ENCODE results near the gene ZCCHC3.
A peak's percentile ranks its signal among the peaks of the same experiment; 100 is the strongest.

Gene ZCCHC3

DNA sequence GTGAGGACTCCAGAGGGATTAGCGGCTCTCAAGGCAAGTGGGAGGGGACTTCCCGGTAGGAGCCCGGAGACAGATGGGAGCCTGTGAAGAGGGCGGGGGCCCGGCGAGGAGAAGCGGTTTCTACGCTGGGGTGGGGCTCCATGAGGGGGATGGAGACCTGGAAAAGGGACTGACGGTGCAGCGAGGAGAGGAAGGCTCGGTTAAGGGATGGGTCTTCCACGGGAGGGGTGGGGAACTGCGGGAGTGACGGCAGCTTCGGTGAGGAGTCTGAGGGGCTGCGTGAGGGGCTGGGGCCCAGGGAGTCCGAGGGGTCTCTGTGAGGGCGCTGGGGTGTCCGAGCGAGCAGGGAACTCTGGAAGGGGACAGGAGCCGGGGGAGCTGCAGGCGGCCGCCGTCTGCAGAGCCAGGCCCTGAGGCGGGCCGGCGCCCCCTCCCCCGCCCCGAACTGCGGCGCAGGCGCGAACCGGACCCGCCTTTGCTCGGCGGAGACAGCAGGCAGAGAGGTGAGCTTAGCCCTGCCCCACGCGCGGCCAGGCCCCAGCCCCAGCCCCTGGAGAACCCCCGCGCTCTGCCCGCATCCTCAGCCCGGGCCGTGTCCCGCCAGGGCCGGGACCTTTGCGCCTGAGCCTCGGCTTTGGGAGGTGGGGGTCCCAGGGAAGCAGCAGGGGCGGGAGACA lies 49.4 kb downstream of the ZCCHC3 start, which contains the start of gene NRSN2:
NRSN2 (plus strand) TSS at position 472 of the 677 bp plus-strand sequence. CDS start 2,533 bp downstream, outside the sequence.
- no peak for DNase-seq (ENCODE audit: low spot score)

DNA sequence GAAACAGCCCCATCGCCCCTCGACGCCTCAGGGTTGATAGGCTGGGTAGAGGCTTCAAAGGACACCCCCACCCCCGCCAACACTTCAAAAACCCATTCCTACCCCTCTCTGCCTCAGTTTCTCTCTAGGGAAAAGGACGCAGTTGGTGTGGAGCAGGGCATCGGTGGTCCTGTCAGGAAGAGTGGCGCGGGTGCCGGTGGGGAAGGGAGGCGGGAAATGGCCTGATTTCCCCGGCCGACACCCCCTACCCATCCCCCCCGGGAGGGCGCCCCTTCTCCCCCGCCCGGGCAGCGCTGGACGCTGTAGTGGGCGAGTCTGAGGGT lies 49.9 kb downstream of the ZCCHC3 start:
- no peak for DNase-seq (ENCODE audit: low spot score)

DNA sequence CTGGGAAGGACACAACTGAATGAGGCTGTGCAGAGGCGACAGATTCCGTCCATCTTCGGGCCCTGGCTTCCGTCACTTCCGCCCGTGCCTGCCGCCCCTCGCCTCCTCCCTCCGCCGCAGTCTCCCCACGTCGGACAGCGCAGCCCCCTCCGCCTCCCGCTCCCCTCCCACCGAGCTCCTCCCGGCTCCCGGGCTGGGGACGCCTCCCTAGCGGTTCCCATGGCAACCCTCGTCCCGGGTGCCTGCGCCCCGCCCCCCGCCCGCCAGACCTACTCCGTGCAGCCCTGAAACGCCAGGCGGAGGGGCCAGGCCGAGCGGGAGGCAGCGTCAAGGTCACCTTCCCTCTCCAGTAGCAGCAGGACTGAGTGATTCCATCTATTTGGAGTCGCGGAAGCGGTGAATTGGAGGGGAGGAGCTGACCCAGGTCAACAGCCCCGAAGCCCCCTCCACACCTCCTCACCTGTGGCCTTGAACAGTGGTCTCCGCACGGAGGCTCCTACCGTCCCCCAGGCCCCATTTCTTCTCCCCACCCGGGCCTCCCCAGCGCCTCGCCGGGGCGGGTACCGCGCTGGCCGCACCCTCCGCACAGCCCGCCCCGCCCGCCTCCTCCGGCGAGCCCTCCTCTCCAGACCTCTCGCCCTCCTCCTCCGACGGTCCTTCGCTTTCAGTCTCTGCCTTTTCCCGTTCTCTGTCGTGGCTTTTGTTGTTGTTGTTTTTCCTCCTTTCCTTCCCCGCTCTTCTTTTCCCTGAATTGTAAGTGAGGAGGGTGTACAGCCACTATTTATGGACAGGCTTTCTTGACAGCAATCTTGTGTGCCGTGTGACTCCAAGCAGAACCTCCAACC lies 50.5 kb downstream of the ZCCHC3 start:
- DNase-seq (ENCODE audit: low spot score), result peak; percentile 70

DNA sequence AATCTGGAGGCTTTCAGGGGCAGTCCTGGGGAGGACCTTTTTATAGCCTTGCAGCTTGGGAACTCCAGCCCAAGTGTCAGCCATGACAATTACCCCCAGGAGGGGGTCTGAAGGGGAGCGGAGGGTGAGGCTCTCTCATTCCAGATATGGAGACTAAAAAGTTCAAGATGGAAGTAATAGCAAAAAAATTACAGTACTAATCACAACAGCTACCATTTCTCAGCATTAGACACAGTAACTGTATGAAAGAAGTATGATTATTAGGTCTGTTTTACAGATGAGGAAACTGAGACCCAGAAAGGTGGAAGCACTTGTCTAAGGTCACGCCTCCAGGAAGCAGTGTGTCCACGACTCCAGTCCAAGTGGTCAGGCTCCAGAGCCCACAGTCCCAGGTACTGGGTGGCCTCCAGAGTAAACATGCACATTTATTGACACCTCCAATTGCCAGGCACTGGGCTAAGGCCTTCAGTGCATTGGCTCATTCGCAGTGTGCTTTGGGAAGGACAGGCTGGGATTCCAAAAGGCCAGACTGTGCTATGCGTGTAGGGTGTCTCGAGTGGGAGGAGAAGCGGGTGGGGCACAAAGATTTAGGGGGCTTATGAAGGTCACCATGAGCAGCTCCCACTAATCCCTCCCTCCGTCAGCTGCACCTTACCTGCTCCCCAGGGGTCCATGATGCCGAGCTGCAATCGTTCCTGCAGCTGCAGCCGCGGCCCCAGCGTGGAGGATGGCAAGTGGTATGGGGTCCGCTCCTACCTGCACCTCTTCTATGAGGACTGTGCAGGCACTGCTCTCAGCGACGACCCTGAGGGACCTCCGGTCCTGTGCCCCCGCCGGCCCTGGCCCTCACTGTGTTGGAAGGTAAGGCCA lies 51.8 kb downstream of the ZCCHC3 start:
- DNase-seq (ENCODE audit: low spot score), result no peak
